PFSK-1 (cell line): ENCODE data around the gene HSBP1L1.

ENCODE experiments used
- POLR2AphosphoS5 ChIP-seq: IDR thresholded peaks from 2 replicates; pipeline ENCODE4 v1.6.1; 2012; ENCODE audit warnings: low read depth, mild to moderate bottlenecking, control low read depth, low read length, moderate library complexity
- REST ChIP-seq, 2 experiments: IDR thresholded peaks; 2 replicates each; pipeline versions ENCODE4 v1.6.1 to v1.8.0; 2011 to 2012; ENCODE audit warnings: low read depth in 2 of 2, low read length in 2 of 2, control low read depth in 1 of 2, inconsistent platforms in 1 of 2, mild to moderate bottlenecking in 1 of 2, moderate library complexity in 1 of 2; ENCODE audit not compliant: insufficient read depth in 1 of 2
- SIN3A ChIP-seq: IDR thresholded peaks from 2 replicates; pipeline ENCODE4 v1.6.1; 2012; ENCODE audit warnings: mild to moderate bottlenecking, low read length, moderate library complexity, borderline replicate concordance; ENCODE audit not compliant: insufficient read depth
- TAF1 ChIP-seq: IDR thresholded peaks from 2 replicates; pipeline ENCODE4 v1.6.1; 2012; ENCODE audit warnings: low read length, control low read depth, borderline replicate concordance; ENCODE audit not compliant: insufficient read depth

GRCh38 chr18:79954791-79955190 lies 9.7 kb upstream of the HSBP1L1 start:
- TF ChIP-seq POLR2AphosphoS5 (no peak), TAF1 (no peak), SIN3A (no peak), REST (IDR thresholded peaks at IDR 0.05; ENCODE audit: insufficient read depth in 1 of 2, low read depth in 2 of 2, low read length in 2 of 2) (no peak)
